ENCODE results near the gene RBBP8NL. TPM values are rescaled to one million over a fixed set of nuclear protein-coding genes. Genes with fewer than 3 reads are reported as not detected.
A peak's percentile ranks its signal among the peaks of the same experiment; 100 is the strongest.

Gene RBBP8NL
- total RNA-seq, 4 donors from 2014 or later = not detected

DNA sequence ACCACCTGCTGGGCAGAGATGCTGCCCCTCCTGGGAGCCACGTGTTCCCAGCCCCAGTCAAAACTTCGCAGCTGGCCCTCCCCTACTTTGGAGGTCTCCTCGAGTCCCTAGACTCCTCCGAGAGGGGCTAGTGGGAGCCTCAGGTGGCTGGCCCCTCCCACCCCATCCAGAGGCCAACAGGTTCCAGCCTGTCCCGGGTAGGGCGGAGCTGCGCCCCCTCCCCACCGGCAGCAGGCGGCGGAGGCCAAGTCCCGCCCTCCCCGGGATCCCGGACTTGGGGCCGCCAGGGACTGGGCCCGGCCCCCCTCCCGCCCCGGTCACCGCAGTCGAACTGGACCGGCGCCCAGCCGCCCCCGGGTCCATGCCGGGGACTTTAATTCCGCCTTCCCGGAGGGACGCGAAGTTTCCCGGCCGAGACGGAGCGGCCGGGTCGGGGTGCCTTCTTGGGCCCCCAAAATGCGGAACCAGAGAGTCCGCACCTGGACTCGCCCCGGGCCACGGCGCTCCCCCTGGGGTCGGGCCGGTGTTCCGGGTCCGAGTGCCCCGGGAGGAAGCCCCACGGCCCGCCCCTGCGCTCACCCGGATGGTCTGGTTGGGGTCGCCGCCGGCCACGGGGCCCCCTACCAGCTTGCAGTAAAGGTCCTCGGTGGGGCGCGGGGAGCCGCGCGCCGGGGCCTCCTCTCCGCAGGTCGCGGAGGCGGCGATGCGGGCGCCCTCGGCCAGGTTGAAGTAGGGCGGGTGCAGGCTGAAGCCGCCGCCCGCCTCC, 60.8 kb downstream of the RBBP8NL start:
- peaks cover 0 to 10% of the 10 kb centered on the region in 2 donors for H3K27me3 ChIP-seq
- H3K36me3 ChIP-seq = no peaks in the 10 kb centered on the region
- WGBS, 2 donors = 0 to 1% methylated on average over 30 to 38 of the region's 72 CpGs
- no peaks in the 10 kb centered on the region for H3K9me3 ChIP-seq
- no peak for TF ChIP-seq EP300 (IDR thresholded peaks at IDR 0.05)
- no peak for TF ChIP-seq CTCF (IDR thresholded peaks at IDR 0.05)
- no peak for TF ChIP-seq POLR2A (IDR thresholded peaks at IDR 0.05)
- peak overlapping the region; percentile 62 to 93 (median 77) for H3K4me3 ChIP-seq
- H3K27ac ChIP-seq = peak overlapping the region; percentile 47 to 94 (median 86)
- peaks cover 0 to 97% (median 70%) of the 10 kb centered on the region in 4 donors for H3K4me1 ChIP-seq
- no peak for DNase-seq (ENCODE audit: low spot score in 2 of 2)

DNA sequence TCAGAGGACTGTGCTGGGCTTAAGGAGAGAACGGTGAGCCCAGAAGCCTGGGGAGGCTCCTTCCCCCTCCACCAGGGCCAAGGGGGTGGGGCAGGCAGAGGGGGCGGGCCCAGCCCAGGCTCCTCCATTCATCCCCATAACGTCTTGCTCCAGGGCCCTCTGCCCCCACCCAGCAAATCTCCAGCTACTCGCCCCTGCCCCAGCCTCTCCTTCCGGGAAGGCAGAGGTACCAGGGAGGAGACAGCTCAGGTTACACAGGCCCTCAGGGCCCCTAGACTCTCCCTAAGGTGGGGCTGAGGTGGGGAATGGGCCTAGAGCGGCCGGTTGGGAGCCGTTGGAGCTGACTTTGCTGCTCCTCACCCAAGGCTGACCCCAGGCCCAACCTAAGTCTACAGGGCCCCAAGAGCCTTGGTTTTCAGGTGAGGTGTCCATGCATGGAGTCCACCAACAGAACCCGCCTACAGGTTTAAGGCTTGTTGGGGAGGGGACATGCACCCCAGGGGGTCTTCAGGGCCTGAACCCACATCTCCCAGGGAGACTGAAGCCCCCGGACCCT, 61.4 kb downstream of the RBBP8NL start:
- 28 to 31% methylated on average over 9 to 10 of the region's 10 CpGs for WGBS, 2 donors
- H3K4me1 ChIP-seq = peaks cover 0 to 97% (median 77%) of the 10 kb centered on the region in 4 donors

DNA sequence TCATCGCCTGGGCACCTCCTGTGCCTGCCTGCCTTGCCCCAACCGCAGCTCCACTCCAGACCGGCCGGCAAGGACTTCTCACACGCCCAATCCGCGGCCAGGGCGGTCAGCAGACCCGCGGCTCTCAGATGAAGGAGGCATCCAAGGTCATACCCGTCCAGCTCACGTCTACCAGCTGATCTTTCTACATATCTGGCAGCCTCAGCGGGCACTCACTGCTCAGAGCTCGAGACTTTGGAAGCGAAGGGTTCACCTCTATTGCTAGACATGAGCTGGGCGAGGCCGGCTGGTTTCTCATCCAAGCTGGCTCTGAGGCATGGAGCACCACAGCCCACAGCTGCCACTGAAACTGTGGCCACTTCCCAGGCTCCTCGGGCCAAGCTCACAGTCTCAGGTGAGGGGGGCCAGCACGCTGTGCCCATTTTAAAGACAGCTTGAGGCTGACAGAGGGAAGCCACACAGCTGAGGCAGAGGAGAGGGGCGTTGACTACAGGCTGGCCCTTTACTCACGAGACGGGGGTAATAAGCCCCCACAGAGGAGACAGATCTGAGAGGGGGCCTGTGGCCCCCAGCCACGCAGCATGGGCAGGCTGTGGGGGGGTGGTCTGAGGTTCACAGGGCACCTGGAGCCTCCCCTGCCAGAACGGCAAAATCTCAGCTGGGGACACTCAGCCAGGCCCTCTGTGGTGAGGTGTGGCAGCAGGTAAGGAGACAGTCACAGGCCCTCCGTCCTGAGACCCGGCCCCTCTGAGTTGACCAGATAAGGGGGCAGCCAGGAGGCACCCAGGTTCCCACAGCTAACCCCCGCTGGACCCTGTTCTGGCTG, 62.2 kb downstream of the RBBP8NL start:
- Histone ChIP-seq H3K27ac (peak overlapping the region; percentile 47 to 94 (median 86)), H3K9me3 (no peaks in the 10 kb centered on the region), H3K27me3 (peaks cover 0 to 5% of the 10 kb centered on the region in 2 donors), H3K4me1 (peaks cover 0 to 94% (median 77%) of the 10 kb centered on the region in 4 donors), H3K36me3 (no peaks in the 10 kb centered on the region), H3K4me3 (peak overlapping the region in 3 of 4 donors; percentile 71 to 93 (median 83))
- no peak for DNase-seq (ENCODE audit: low spot score in 2 of 2)
- TF ChIP-seq POLR2A (IDR thresholded peaks at IDR 0.05) (no peak), EP300 (IDR thresholded peaks at IDR 0.05) (no peak), CTCF (IDR thresholded peaks at IDR 0.05) (no peak)
- WGBS, 2 donors = 62 to 67% methylated on average over 24 of the region's 27 CpGs

More for the DNA sequence above, 61.4 kb downstream of the RBBP8NL start:
- no peaks in the 10 kb centered on the region for H3K36me3 ChIP-seq
- peak overlapping the region; percentile 47 to 94 (median 86) for H3K27ac ChIP-seq
- TF ChIP-seq CTCF (IDR thresholded peaks at IDR 0.05) (no peak), EP300 (IDR thresholded peaks at IDR 0.05) (no peak), POLR2A (IDR thresholded peaks at IDR 0.05) (no peak)
- peaks cover 0 to 10% of the 10 kb centered on the region in 2 donors for H3K27me3 ChIP-seq
- peak overlapping the region; percentile 62 to 93 (median 77) for H3K4me3 ChIP-seq
- no peak for DNase-seq (ENCODE audit: low spot score in 2 of 2)
- H3K9me3 ChIP-seq = no peaks in the 10 kb centered on the region

GRCh38 chr20:62363920-62364851, 63.2 kb downstream of the RBBP8NL start:
- H3K9me3 ChIP-seq = no peaks in the 10 kb centered on the region
- H3K27ac ChIP-seq = peak overlapping the region in 2 of 4 donors; percentile 91 to 94
- WGBS, 2 donors = 69 to 75% methylated on average over 18 to 22 of the region's 22 CpGs
- DNase-seq (ENCODE audit: low spot score in 2 of 2) = no peak
- peaks cover 0 to 94% (median 76%) of the 10 kb centered on the region in 4 donors for H3K4me1 ChIP-seq
- H3K36me3 ChIP-seq = no peaks in the 10 kb centered on the region
- peak overlapping the region in 2 of 4 donors; percentile 8 to 93 for H3K4me3 ChIP-seq
- peaks cover 0 to 5% of the 10 kb centered on the region in 2 donors for H3K27me3 ChIP-seq
- TF ChIP-seq EP300 (IDR thresholded peaks at IDR 0.05) = no peak
- TF ChIP-seq POLR2A (IDR thresholded peaks at IDR 0.05) = no peak
- no peak for TF ChIP-seq CTCF (IDR thresholded peaks at IDR 0.05)

Measured in tibial nerve (tissue), 4 donors.